ENCODE results near the gene SLF2. TPM values are rescaled to one million over a fixed set of nuclear protein-coding genes. Genes with fewer than 3 reads are reported as not detected.

SLF2 gene
- total and polyA plus RNA-seq, 9 of the 15 experiments (the other 6 are each of a cell fraction or from before 2014, with no cell fraction given): 1.7 to 18.4 (median 7.8) TPM

GRCh38 chr10:100917071-100917470 is 4.3 kb downstream of the SLF2 start (continued):
- no peak for TF ChIP-seq USF2 (CRISPR knock-in tag; IDR thresholded peaks at IDR 0.05)
- TF ChIP-seq HNRNPK (IDR thresholded peaks at IDR 0.05; ENCODE audit: low read depth, low read length, poor library complexity, severe bottlenecking): no peak
- no peak for TF ChIP-seq FOXJ3 (CRISPR knock-in tag; IDR thresholded peaks at IDR 0.05)
- no peak for TF ChIP-seq CCNT2 (IDR thresholded peaks at IDR 0.05; ENCODE audit: borderline replicate concordance, extremely low read depth, insufficient read length, low read depth, low read length)
- TF ChIP-seq ZZZ3 (IDR thresholded peaks at IDR 0.05): no peak
- no peak for TF ChIP-seq PRDM10 (IDR thresholded peaks at IDR 0.05; ENCODE audit: partially characterized antibody)
- no peak for TF ChIP-seq CBFB (CRISPR knock-in tag; IDR thresholded peaks at IDR 0.05)
- TF ChIP-seq SRSF9 (IDR thresholded peaks at IDR 0.05; ENCODE audit: borderline replicate concordance, low read depth, low read length): no peak
- TF ChIP-seq NFE2L1 (tag; IDR thresholded peaks at IDR 0.05; ENCODE audit: borderline replicate concordance, low read depth): no peak
